Left lobe of liver (tissue), 2 donors: ENCODE measurements around the gene CCDC142. TPM values are rescaled to one million over a fixed set of nuclear protein-coding genes. Genes with fewer than 3 reads are reported as not detected.
"Not testable (repeated sequence)": the region's sequence is repeated elsewhere in the genome, so short reads cannot be mapped to it uniquely, and the experiment has no call there.

Source experiments
- ATAC-seq: fragments of 200-7000 bp; cut with Tn5 transposase; one replicate; pipeline ENCODE4 v1.9.1; 2020; ENCODE audit warnings: mild to moderate bottlenecking, moderate library complexity
- DNase-seq: peaks from one replicate; pipeline ENCODE4 v3.0.0-alpha.2; 2020; ENCODE audit warnings: low spot score
- total RNA-seq: library from RNA; stranded (reverse); gene quantifications from one replicate; pipeline ENCODE4 v1.2.1, GENCODE V29; 2021
- donor health status: DM: no; HTN: no; CAD: no; lungs with moderate emphysema.
- donor health status: DM: no; HTN: yes; CAD: no.

Gene CCDC142
- total RNA-seq, 1 donor from 2014 or later: 14.0 TPM

DNA sequence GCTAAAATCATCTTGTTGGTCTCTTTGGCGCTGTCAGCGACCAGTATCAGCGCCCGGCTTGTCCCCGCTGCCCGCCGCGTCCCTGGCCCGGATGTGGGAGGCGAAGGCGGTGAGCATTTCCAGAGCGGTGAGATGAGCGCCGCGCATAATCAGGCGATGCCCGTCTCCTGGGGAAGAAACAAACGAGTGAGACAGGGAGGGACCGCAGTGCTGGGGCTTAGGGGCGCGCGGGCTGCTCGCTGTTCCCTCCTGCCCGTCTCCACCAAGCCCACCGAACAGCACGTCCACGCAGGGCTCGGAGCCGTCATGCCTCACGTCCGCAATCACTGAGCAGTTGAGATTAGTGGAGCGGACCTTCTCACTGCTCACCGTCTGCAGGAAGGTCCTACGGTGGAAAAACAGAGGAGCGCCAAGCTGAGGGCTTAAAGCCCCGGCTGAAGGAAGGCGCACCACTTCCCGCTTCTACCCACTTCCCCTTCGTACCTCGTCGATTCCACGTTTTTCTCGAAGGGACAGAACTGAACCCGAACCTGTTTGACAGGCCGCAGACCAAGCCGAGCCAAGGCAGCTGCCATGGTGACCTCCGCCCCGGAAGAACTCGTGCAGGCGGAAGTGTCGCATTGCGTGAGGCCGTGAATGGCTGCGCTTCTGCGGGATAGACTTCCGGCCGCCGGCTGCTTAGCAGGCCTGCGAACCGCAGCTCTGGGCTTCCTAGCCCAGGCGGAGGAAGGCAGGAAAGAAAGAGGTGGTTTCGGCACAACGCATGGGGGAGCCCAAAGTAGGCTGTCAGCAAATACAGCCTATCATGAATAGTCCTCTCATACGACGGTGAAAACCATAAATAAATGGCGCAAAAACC, 10.5 kb downstream of the CCDC142 start, which contains the start of gene MRPL53:
TSS of gene MRPL53 (minus strand) at position 595 of the 859 bp plus-strand sequence. CDS start at position 575, 20 bp downstream.
- ATAC-seq (peak; percentile 91), DNase-seq (peak; percentile 96)

DNA sequence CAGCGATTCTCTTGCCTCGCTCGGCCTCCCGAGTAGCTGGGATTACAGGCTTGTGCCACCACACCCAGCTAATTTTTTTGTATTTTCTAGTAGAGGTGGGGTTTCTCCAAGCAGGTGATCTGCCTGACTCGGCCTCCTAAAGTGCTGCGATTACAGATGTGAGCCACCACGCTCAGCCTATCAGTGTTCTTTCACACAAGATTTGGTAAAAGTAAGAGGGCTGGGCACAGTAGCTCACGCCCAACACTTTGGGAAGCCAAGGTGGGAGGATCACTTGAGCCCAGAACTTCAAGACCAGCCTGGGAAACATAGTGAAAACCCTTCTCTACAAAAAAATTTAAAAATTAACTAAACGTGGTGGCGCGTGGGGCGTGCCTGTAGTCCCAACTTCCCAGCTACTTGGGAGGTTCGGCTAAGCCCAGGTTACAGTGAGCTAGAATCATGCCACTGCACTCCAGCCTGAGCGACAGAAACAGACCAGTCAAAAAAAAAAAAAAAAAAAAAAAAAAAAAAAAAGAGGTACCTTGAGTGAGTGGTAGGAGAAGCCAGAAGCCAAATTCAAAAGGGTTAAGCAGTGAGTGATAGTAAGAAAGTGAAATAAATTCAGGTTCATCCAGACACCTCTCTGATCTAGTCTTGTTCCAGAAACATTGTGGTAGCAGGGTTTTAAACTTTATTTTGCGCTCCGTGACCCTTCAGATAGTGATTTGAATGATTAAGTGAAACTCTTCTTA, 11.3 kb downstream of the CCDC142 start:
- DNase-seq (no peak), ATAC-seq (peak; percentile 46)

DNA sequence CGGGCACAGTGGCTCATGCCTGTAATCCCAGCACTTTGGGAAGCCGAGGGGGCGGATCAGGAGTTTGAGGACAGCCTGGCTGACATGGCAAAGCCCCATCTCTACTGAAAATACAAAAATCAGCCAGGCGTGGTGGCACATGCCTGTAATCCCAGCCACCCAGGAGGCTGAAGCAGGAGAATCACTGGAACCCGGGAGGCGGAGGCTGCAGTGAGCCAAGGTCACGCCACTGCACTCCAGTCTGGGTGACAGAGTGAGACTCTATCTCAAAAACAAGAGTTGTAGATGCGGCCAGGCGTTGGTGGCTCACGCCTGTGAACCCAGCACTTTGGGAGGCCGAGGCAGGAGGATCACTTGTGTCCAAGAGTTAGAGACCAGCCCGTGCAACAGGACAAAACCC, 12.1 kb downstream of the CCDC142 start:
- not testable (repeated sequence) for DNase-seq, ATAC-seq

DNA sequence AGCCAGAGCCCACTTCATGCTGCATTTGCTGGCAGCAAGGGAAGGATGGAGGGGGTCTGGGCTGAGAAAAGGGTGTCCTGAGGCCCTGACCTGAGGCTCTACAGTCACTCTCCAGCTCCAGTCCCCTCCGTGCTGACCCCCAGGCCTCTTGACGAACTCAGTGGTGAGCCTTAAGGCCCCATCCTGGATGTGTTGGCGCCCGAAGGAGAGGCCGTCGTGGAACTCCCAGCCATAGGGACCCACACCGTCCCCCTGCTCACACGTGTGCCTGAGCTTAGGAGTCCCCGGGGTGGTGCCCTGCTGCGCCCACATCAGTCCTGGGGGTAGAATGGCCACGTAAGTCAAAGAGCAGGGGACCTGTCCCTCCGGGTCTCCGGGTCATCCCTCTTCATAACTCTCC, 18.4 kb downstream of the CCDC142 start:
- ATAC-seq: peak; percentile 1
- DNase-seq: no peak

DNA sequence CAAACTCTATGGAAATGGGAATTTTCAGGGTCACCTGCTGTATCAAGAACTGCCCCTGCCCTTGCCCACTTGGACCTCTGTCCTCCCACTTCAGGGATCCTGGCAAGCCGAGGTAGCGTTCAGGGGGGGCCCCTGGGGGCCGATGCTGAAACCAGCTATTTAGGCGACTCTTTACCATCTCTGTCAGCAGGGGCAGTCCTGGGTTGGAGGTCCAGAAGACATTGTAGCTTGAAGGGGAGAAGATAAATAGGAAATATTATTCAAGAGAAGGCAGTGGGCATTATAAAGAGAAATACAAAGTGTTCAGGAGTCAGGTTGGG, 20.1 kb downstream of the CCDC142 start:
- ATAC-seq: no peak
- no peak for DNase-seq

DNA sequence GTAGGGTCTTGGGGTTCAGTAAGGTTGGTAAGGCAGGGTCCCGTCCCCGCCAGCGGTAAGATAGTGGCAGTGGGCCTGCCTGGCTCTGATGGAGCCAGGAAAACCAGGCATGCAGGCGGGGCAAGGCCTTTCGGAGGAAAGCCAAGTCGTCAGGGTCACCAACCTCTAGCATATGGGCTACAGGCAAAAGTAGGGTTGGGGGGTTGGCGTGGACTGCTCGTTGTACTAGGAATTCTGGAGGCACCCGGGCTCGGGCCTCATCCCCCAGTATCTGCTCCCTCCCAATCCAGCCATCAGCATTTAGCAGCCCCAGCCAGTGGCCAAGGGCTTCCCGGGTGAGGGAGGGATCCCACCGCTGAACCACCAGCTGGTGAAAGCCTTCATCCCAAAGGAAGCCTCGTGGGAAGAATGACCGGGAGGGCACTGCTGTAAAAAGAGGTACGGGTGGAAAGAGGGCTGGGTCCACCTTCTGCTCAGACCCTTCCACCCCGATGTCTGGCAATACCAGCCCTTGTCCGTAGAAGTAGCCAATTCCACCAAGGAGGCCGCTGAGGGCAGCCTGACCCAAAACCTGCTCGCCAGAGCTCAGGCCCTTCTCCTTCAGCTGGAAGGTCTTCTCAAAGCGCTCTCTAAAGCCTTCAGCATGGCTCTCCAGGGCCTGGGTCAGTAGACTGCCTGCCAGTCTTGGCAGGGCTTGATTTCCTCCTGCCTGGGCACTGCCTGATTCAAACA, 20.6 kb downstream of the CCDC142 start:
- no peak for ATAC-seq
- DNase-seq: no peak

DNA sequence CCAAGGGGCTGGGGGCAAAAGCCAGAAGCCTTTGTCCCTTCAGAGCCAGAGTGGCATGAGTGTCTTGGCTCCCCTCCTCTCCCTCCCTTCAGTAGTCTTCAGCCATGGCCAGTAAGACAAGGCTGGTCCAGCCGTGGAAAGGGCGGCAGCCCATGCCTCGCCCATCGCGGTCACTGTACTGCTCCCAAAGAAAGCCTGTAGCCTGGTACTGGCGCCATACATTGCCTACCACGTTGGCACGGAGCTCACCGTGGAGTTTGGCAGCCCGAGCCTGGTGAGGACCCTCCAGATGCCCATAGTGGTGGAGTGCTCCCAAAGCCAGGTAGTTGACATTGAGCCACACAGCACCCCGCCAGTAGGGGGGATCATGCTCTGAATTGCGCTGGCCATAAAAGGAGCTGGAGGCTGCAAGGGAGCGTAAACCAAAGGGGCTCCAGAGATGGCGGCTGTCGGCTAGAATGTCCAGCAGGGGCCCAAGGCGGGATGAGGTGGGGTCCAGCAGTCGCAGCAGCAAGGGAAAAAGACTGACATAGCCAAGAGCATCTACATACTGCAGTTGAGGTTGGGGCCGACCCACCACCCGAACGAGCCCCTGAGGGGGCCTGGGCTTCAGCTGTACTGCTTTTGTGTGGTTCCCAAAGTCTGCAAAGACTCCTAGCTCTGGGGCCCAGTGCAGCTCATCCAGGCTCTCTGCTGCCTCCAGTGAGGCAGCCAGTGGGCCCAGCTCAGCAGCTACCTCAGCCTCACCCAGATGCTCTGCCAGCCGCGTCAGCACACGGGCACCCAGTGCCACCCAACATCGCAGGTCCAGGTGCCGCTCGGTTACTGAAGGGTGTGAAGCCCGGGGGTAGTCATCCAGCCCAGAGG, 21.4 kb downstream of the CCDC142 start:
- ATAC-seq (no peak), DNase-seq (no peak)

DNA sequence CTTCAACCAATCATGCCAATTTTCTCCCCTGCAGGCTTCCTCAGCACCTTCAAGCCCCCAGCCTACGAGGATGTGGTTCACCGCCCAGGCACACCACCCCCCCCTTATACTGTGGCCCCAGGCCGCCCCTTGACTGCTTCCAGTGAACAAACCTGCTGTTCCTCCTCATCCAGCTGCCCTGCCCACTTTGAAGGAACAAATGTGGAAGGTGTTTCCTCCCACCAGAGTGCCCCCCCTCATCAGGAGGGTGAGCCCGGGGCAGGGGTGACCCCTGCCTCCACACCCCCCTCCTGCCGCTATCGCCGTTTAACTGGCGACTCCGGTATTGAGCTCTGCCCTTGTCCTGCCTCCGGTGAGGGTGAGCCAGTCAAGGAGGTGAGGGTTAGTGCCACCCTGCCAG, 22.6 kb downstream of the CCDC142 start:
- not testable (repeated sequence) for DNase-seq, ATAC-seq

DNA sequence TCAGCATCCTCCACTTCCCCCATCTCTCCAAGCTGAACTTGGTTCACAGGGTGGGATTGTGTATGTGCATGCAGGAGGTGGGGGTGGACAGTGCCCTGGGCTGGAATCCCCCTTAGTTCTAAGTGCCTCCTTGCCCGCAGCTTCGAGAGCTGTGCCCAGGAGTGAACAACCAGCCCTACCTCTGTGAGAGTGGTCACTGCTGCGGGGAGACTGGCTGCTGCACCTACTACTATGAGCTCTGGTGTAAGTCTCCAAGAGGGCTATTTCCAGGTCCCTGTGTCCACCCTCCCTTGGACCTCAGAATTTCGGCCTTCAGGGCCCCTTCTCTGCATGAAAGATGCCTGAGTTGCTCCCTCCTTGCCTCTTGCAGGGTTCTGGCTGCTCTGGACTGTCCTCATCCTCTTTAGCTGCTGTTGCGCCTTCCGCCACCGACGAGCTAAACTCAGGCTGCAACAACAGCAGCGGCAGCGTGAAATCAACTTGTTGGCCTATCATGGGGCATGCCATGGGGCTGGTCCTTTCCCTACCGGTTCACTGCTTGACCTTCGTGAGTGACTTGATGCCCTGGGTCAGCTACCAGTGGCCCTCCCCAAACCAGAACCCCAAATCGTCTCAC, 23.2 kb downstream of the CCDC142 start:
- not testable (repeated sequence) for DNase-seq, ATAC-seq

DNA sequence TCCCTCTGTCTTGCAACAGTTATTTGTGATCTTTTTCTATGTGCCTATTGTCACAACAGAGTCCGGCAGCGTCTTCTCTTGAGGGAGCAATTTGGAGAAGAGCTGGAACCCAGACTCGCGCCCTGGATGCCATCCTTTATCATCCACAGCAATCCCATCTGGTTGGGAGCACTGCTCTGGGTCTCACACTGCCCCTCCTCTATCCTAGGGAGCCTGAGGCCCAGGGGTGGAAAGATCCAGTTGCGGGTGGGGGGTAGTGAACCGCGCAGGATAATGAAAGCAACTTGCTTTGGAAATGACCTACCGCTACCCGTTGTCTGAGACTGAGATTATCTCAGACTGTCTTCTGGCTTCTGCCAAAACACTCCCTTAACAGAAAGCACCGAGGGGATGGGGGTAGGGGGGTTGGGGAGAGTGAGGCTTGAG, 23.8 kb downstream of the CCDC142 start:
- ATAC-seq: no peak
- no peak for DNase-seq

DNA sequence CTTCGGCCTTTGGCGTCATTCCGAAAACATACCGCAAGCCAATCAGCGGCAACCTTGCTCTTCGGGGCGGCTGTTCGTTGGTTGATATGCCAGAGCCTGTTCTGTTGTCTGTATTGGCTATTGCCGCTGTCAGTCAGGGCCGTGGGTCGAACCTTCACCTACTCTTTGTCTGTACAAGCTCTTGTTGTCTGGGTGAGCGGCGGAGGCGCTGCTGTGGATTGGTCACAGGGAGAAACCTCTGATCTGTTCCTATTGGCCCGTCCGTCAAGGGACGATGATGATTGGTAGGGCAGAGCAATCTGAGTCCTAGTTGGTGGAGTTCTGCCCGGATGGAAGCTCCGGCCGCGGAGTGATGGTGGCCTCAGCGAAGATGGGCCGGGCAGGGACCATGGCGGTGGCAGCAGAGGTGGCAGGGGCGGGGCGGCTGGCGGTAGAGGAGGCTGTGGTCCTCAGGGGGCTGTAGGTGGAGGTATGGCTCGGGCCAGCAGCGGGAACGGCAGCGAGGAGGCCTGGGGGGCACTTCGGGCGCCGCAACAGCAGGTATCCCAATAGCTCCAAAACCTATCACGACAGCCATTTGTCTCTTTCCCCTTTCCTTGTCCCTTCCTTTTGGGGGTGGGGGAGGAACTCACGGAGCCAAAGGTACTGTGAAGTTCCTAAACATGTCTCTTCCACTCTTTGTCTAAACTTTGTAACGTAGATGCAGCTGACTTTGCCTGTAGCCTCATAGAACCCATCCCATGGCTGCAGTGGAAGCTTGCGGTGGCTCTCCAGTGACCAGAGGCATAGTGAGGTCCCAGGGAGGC, 24.5 kb downstream of the CCDC142 start, which contains the start of gene WBP1:
TSS of gene WBP1 (plus strand) at position 307 of the 806 bp plus-strand sequence. CDS start at position 472, 165 bp downstream.
- ATAC-seq (peak; percentile 82), DNase-seq (peak; percentile 100)

DNA sequence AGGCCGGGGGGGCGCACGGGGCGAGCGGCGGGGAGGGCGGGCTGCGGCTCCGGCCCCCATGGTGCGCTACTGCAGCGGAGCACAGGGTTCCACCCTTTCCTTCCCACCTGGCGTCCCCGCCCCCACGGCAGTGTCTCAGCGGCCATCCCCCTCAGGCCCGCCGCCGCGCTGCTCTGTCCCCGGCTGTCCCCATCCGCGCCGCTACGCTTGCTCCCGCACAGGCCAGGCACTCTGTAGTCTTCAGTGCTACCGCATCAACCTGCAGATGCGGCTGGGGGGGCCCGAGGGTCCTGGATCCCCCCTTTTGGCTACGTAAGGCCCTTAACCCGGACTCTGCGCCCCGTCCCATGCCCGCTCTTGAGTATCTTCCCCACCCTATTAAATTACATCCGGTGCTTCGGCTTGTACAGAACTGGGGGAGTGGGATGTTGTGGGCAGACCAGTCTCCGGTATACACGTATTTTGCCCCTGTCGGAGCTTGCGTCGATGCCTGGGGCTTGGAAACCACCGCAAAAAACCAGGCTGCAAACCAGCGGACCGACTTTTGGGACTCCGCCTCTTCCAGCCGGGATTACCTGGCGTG, 25.2 kb downstream of the CCDC142 start:
- peak; percentile 62 for ATAC-seq
- peak; percentile 79 for DNase-seq

DNA sequence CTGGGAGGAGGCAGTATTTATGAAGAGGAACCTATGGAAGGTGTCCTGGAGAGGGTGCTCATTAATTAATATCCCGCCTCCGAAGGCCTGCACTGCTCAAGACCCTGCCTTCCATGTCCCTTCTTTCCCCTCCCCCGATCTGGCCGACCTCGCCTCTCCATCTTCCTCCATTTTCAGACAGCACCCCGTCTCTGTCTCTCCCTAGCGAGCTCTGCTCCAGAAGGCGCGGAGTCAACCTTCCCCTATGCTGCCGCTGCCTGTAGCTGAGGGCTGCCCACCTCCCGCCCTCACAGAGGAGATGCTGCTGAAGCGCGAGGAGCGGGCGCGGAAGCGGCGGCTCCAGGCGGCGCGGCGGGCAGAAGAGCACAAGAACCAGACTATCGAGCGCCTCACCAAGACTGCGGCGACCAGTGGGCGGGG, 25.7 kb downstream of the CCDC142 start:
- ATAC-seq (no peak), DNase-seq (no peak)

DNA sequence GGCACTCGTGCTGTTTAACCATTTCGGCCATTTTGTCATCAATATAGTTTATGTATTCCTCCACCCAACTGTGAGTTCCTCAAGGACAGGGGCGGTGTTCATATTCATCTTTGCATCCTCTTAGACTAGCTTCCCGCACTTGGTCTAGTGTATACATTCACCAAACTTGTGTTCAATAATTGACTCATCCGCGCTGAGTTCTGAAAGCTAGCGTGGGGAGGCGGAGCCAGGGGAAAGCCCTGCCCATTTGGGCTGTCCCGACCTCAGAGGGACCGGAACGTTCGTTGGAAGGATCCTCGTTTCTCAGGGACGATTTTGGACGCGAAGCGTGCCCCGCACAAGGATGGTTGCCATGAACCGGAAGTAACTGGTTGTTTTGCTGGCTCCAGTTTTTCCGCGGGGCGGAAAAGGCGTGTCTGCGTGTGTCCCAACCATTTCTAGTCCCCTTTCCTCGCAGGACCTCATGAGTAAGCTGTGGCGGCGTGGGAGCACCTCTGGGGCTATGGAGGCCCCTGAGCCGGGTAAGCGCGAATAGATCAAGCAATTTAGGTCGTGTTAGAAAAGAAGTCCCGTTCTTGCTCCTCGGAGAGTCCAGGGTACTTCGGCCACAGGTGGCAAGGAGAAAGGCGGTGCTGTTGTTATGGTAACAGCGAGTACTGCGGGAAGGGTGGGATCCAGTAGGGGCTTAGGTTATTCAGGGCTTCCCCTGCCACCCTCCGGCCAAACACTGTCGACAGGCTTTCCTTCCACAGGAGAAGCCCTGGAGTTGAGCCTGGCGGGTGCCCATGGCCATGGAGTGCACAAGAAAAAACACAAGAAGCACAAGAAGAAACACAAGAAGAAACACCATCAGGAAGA, 27.9 kb downstream of the CCDC142 start, which contains the start of gene INO80B:
TSS of gene INO80B (plus strand) at position 434 of the 858 bp plus-strand sequence. CDS start at position 464, 30 bp downstream.
- peak; percentile 75 for ATAC-seq
- peak; percentile 97 for DNase-seq

DNA sequence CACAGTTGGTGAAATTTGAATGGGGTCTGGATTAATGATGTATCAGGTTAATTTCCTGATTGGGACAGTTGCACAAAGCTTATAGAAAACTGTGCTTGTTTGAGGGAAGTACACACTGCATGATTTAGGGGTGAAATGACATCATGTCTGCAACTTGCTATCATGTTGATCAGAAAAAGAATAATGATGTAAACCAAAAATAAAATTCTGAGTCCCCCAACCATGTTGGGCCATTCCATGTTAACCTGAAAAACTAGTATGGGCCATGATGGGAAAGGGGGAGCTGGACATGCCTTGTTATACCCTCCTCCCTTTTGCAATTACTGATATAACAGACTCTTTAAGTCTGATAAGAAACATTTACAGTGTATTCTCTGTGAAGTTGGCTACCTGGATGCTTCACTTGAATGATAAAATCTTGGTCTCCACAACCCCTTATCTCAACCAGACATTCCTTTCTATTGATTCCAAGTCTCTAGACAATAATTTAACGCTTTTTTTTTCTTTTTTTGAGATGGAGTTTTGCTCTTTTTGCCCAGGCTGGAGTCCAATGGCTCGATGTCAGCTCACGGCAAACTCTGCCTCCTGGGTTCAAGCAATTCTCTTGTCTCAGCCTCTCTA, 32.1 kb downstream of the CCDC142 start:
- DNase-seq (no peak), ATAC-seq (no peak)

DNA sequence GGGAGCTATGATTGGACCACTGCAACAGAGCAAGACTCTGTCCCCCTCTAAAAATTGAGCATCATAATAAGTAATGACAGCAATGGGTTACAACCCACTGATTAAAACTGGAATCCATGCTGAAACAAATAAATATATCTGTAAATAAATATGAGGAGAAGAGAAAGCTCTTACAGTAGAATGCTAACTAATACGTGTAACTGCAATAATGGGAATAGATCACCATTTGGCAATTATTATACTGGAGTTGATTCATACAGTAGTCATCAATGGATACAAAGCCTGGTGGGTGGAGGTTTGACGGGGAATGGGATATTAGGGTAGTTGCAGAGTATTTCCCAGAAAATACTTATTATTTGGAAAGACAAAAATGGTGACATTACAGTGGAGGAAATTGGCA, 34.0 kb downstream of the CCDC142 start:
- DNase-seq: no peak
- no peak for ATAC-seq
